Measurements from ENCODE around the gene SAP30. TPM values are rescaled to one million over a fixed set of nuclear protein-coding genes. Genes with fewer than 3 reads are reported as not detected.
A peak's percentile ranks its signal among the peaks of the same experiment; 100 is the strongest.

SAP30 gene, protein sequence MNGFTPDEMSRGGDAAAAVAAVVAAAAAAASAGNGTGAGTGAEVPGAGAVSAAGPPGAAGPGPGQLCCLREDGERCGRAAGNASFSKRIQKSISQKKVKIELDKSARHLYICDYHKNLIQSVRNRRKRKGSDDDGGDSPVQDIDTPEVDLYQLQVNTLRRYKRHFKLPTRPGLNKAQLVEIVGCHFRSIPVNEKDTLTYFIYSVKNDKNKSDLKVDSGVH
- 5.8 and 6.2 TPM in 2 replicates for polyA plus RNA-seq (2013)

DNA sequence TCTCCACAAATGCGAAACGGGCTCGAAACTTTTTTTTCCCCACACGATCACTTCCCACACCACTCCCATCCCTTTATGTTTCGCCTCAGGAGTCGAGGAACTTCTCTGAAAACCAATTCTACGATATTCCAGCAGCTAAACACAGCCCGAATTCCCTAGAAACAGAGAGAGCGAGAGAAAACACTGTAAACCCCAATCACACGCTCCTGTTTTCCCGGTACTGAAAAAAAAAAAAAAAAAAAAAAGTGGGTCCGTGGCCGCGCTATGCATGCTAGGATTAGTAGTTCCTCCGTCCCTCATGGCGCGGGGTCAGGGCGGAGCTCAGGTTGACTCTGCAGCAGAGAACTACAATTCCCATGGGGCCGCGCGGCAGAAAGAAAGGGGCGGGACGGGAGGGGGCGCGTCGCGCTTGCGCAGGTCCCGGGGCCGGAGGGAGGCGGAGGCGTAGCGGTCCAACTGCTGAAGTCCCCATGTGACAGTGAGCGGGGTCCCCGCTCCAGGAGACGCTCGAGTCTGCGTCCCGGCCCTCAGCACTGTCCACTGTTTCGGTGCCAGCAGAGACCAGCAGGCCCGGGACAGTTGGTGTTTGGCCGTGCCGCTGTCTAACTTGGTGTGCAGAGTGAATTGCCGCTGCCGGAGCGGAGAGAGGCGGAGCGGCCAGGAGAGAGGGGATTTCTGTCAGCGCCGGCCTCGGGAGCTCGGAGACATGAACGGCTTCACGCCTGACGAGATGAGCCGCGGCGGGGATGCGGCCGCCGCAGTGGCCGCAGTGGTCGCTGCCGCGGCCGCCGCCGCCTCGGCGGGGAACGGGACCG is at the start of gene SAP30:
Gene SAP30, plus strand, starts transcription at position 478 of the 815 bp plus-strand sequence. Its CDS starts 229 bp downstream, at position 707.
- Histone ChIP-seq H4K12ac (ENCODE audit: low read depth, low read length) (peak within 1 kb of the TSS; percentile 14), H2BK12ac (ENCODE audit: low read length) (no peak within 1 kb of the TSS), H3K79me1 (ENCODE audit: low read length) (peaks cover 5% of the 10 kb centered on the region), H3K9ac (ENCODE audit: low read length) (peak within 1 kb of the TSS; percentile 88), H2BK5ac (ENCODE audit: low read depth, low read length, poor library complexity) (no peak within 1 kb of the TSS), H3K9me3 (ENCODE audit: insufficient read depth, low read depth, low read length) (no peaks in the 10 kb centered on the region), H3K4me3 (ENCODE audit: low read depth, low read length) (peak within 1 kb of the TSS; percentile 81), H3K79me2 (ENCODE audit: control insufficient read depth, insufficient read depth, low read length, poor library complexity) (peaks cover 1% of the 10 kb centered on the region), H3K4me1 (ENCODE audit: control insufficient read depth in 1 of 2, insufficient read depth in 2 of 2, low read length in 2 of 2) (no peaks in the 10 kb centered on the region), H3K4me2 (ENCODE audit: low read length) (peak within 1 kb of the TSS; percentile 94), H3K14ac (ENCODE audit: low read length) (peak within 1 kb of the TSS; percentile 17), H3K4ac (ENCODE audit: low read depth, low read length) (peak within 1 kb of the TSS; percentile 3), H2AFZ (ENCODE audit: insufficient read depth, low read length, poor library complexity) (peak within 1 kb of the TSS; percentile 92), H2BK120ac (ENCODE audit: insufficient read depth, low read length, poor library complexity) (peak within 1 kb of the TSS; percentile 37), H2AK5ac (ENCODE audit: low read length) (no peak within 1 kb of the TSS), H4K8ac (ENCODE audit: low read depth, low read length) (peak within 1 kb of the TSS; percentile 45), H3K36me3 (ENCODE audit: control insufficient read depth in 1 of 2, insufficient read depth in 2 of 2, low read length in 2 of 2) (no peaks in the 10 kb centered on the region), H4K91ac (ENCODE audit: low read depth, low read length) (peak within 1 kb of the TSS; percentile 39), H3K27me3 (ENCODE audit: insufficient read depth, low read length) (no peaks in the 10 kb centered on the region), H3K23ac (ENCODE audit: low read length) (no peak within 1 kb of the TSS), H3K27ac (ENCODE audit: low read depth, low read length) (peak within 1 kb of the TSS; percentile 38), H3K18ac (ENCODE audit: low read length) (peak within 1 kb of the TSS; percentile 35)
- no CpG with 5 or more reads among the region's 72 CpGs for WGBS (ENCODE audit: extremely low coverage, insufficient coverage, insufficient read length)
- peak; percentile 97 to 98 for DNase-seq

DNA sequence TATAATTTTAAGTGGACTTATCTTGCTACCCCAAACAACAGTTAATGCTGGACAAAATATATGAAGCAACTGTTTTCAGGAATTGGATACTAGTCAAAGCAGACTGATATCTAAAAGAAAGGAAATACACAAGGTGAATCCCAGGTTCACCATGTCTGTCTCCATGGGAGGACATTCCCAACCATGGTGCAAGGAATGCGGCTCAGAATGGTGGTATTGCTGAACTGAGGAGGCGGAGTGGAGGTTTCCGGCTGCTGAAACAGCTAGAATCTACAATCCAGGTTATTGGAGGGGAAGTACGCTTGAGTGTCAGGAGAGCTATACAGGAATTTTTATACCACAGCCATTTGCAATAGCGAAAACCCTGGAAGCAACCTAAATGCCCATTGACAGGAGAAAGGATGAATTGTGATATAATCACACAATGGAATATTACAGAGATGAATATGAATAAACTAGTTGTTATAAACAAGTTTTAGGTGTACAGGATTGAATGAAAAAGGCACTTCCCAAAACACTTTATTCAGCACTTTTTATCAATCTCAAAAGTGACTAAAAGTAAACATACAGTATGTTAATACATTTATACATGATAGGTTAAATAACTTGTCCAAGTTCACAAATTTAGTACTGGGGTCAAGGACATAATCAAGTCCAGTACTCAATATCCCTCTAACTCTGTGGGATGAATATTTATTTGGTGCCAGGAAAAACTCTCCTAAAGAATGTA is 45.6 kb upstream of the SAP30 start:
- WGBS (ENCODE audit: extremely low coverage, insufficient coverage, insufficient read length): no CpG with 5 or more reads among the region's 5 CpGs

DNA sequence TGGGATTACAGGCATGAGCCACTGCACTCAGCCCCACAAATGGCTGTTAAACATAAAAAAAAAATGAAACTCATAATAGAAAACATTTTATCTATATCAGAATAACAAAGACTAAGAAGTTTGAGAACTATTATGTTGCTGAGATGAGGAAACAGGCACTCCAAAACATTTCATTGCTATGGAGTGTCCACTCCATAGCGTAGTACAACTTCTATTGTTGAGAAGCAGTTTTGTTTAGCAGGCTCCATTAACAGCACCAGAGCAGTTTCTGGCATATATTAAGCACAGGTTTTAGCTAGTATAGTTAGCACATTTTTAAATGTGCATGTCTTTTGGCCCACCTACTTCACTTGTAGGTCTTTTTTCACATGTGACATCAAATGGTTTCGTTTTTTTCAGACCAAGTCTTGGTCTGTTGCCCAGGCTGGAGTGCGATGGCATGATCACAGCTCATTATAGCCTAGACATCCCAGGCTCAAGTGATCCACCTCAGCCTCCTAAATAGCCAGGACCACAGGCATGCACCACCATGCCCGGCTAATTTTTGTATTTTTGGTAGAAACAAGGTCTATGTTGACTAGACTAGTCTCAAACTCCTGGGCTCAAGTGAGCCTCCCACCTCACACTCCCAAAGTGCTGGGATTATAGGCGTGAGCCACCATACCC is 42.4 kb upstream of the SAP30 start:
- Histone ChIP-seq H2AK5ac (ENCODE audit: low read length) (no peak overlapping the region), H3K27ac (ENCODE audit: low read depth, low read length) (no peak overlapping the region), H3K9ac (ENCODE audit: low read length) (no peak overlapping the region), H3K4me1 (ENCODE audit: control insufficient read depth in 1 of 2, insufficient read depth in 2 of 2, low read length in 2 of 2) (no peaks in the 10 kb centered on the region), H3K18ac (ENCODE audit: low read length) (no peak overlapping the region), H3K4me2 (ENCODE audit: low read length) (no peak overlapping the region), H4K91ac (ENCODE audit: low read depth, low read length) (no peak overlapping the region), H3K23ac (ENCODE audit: low read length) (no peak overlapping the region), H3K79me1 (ENCODE audit: low read length) (peaks cover 1% of the 10 kb centered on the region), H2BK5ac (ENCODE audit: low read depth, low read length, poor library complexity) (no peak overlapping the region), H2BK120ac (ENCODE audit: insufficient read depth, low read length, poor library complexity) (no peak overlapping the region), H2AFZ (ENCODE audit: insufficient read depth, low read length, poor library complexity) (no peak overlapping the region), H3K4me3 (ENCODE audit: low read depth, low read length) (no peak overlapping the region), H4K8ac (ENCODE audit: low read depth, low read length) (no peak overlapping the region), H2BK12ac (ENCODE audit: low read length) (no peak overlapping the region), H3K14ac (ENCODE audit: low read length) (no peak overlapping the region), H4K12ac (ENCODE audit: low read depth, low read length) (no peak overlapping the region), H3K9me3 (ENCODE audit: insufficient read depth, low read depth, low read length) (no peaks in the 10 kb centered on the region), H3K36me3 (ENCODE audit: control insufficient read depth in 1 of 2, insufficient read depth in 2 of 2, low read length in 2 of 2) (peaks cover 7 to 9% of the 10 kb centered on the region in 2 experiments), H3K27me3 (ENCODE audit: insufficient read depth, low read length) (no peaks in the 10 kb centered on the region), H3K4ac (ENCODE audit: low read depth, low read length) (no peak overlapping the region), H3K79me2 (ENCODE audit: control insufficient read depth, insufficient read depth, low read length, poor library complexity) (peaks cover 2% of the 10 kb centered on the region)
- no CpG with 5 or more reads among the region's 5 CpGs for WGBS (ENCODE audit: extremely low coverage, insufficient coverage, insufficient read length)
- no peak for DNase-seq

More for the DNA sequence above, 45.6 kb upstream of the SAP30 start:
- H3K9ac ChIP-seq (ENCODE audit: low read length): no peak overlapping the region
- no peak overlapping the region for H3K14ac ChIP-seq (ENCODE audit: low read length)
- no peaks in the 10 kb centered on the region for H3K79me1 ChIP-seq (ENCODE audit: low read length)
- no peak overlapping the region for H2BK12ac ChIP-seq (ENCODE audit: low read length)
- H2AFZ ChIP-seq (ENCODE audit: insufficient read depth, low read length, poor library complexity): no peak overlapping the region
- H3K4me2 ChIP-seq (ENCODE audit: low read length): no peak overlapping the region
- no peaks in the 10 kb centered on the region for H3K79me2 ChIP-seq (ENCODE audit: control insufficient read depth, insufficient read depth, low read length, poor library complexity)
- H4K8ac ChIP-seq (ENCODE audit: low read depth, low read length): no peak overlapping the region
- no peak overlapping the region for H4K91ac ChIP-seq (ENCODE audit: low read depth, low read length)
- no peak overlapping the region for H2BK120ac ChIP-seq (ENCODE audit: insufficient read depth, low read length, poor library complexity)
- no peaks in the 10 kb centered on the region for H3K27me3 ChIP-seq (ENCODE audit: insufficient read depth, low read length)
- H2BK5ac ChIP-seq (ENCODE audit: low read depth, low read length, poor library complexity): no peak overlapping the region
- no peak overlapping the region for H3K4ac ChIP-seq (ENCODE audit: low read depth, low read length)
- no peak overlapping the region for H3K4me3 ChIP-seq (ENCODE audit: low read depth, low read length)
- H3K27ac ChIP-seq (ENCODE audit: low read depth, low read length): no peak overlapping the region
- H4K12ac ChIP-seq (ENCODE audit: low read depth, low read length): no peak overlapping the region
- H3K4me1 ChIP-seq (ENCODE audit: control insufficient read depth in 1 of 2, insufficient read depth in 2 of 2, low read length in 2 of 2): no peaks in the 10 kb centered on the region
- no peak overlapping the region for H3K23ac ChIP-seq (ENCODE audit: low read length)
- H3K18ac ChIP-seq (ENCODE audit: low read length): no peak overlapping the region
- H2AK5ac ChIP-seq (ENCODE audit: low read length): no peak overlapping the region
- H3K36me3 ChIP-seq (ENCODE audit: control insufficient read depth in 1 of 2, insufficient read depth in 2 of 2, low read length in 2 of 2): peaks cover 2 to 5% of the 10 kb centered on the region in 2 experiments
- DNase-seq: no peak
- H3K9me3 ChIP-seq (ENCODE audit: insufficient read depth, low read depth, low read length): no peaks in the 10 kb centered on the region

- no peak overlapping the region for H3K4ac ChIP-seq (ENCODE audit: low read depth, low read length)
- H2BK5ac ChIP-seq (ENCODE audit: low read depth, low read length, poor library complexity): no peak overlapping the region
- no peak overlapping the region for H4K12ac ChIP-seq (ENCODE audit: low read depth, low read length)
- H3K27ac ChIP-seq (ENCODE audit: low read depth, low read length): no peak overlapping the region
- H2AFZ ChIP-seq (ENCODE audit: insufficient read depth, low read length, poor library complexity): no peak overlapping the region
- peaks cover 9% of the 10 kb centered on the region for H3K79me2 ChIP-seq (ENCODE audit: control insufficient read depth, insufficient read depth, low read length, poor library complexity)
- H2BK12ac ChIP-seq (ENCODE audit: low read length): no peak overlapping the region
- no peak overlapping the region for H4K91ac ChIP-seq (ENCODE audit: low read depth, low read length)
- no peak overlapping the region for H2AK5ac ChIP-seq (ENCODE audit: low read length)
- H3K14ac ChIP-seq (ENCODE audit: low read length): no peak overlapping the region
- no peaks in the 10 kb centered on the region for H3K27me3 ChIP-seq (ENCODE audit: insufficient read depth, low read length)
- H3K4me3 ChIP-seq (ENCODE audit: low read depth, low read length): no peak overlapping the region
- H3K79me1 ChIP-seq (ENCODE audit: low read length): peaks cover 13% of the 10 kb centered on the region
- H3K36me3 ChIP-seq (ENCODE audit: control insufficient read depth in 1 of 2, insufficient read depth in 2 of 2, low read length in 2 of 2): peaks cover 7 to 9% of the 10 kb centered on the region in 2 experiments
- H3K23ac ChIP-seq (ENCODE audit: low read length): no peak overlapping the region
- WGBS (ENCODE audit: extremely low coverage, insufficient coverage, insufficient read length): no CpG with 5 or more reads among the region's 2 CpGs
- no peak overlapping the region for H4K8ac ChIP-seq (ENCODE audit: low read depth, low read length)
- H3K4me2 ChIP-seq (ENCODE audit: low read length): no peak overlapping the region
- DNase-seq: no peak
- H2BK120ac ChIP-seq (ENCODE audit: insufficient read depth, low read length, poor library complexity): no peak overlapping the region
- H3K4me1 ChIP-seq (ENCODE audit: control insufficient read depth in 1 of 2, insufficient read depth in 2 of 2, low read length in 2 of 2): no peaks in the 10 kb centered on the region
- H3K9ac ChIP-seq (ENCODE audit: low read length): no peak overlapping the region
- no peak overlapping the region for H3K18ac ChIP-seq (ENCODE audit: low read length)
- H3K9me3 ChIP-seq (ENCODE audit: insufficient read depth, low read depth, low read length): no peaks in the 10 kb centered on the region
Observed at GRCh38 chr4:173330590-173330989, 40.2 kb upstream of the SAP30 start.
